Keratinocyte (primary cell): ENCODE data around the gene CCNI.

ENCODE experiments used
- EZH2 ChIP-seq: IDR thresholded peaks from one replicate; pipeline ENCODE4 v1.6.1; 2012; ENCODE audit warnings: inconsistent platforms, mild to moderate bottlenecking, low read length, moderate library complexity
- TF ChIP-seq, protein P1 (sequence below), 3 experiments: IDR thresholded peaks in 1 of 3; conservative IDR thresholded peaks in 1 of 3; optimal IDR thresholded peaks in 1 of 3; 2 replicates in 2 of 3; 3 replicates in 1 of 3; pipeline versions ENCODE3 to v1.5.1; 2011; ENCODE audit warnings: low read length in 3 of 3, mild to moderate bottlenecking in 3 of 3, moderate library complexity in 2 of 3, control low read depth in 1 of 3, inconsistent platforms in 1 of 3; ENCODE audit not compliant: insufficient read depth in 2 of 3; ENCODE audit errors: extremely low read depth in 1 of 3

DNA sequence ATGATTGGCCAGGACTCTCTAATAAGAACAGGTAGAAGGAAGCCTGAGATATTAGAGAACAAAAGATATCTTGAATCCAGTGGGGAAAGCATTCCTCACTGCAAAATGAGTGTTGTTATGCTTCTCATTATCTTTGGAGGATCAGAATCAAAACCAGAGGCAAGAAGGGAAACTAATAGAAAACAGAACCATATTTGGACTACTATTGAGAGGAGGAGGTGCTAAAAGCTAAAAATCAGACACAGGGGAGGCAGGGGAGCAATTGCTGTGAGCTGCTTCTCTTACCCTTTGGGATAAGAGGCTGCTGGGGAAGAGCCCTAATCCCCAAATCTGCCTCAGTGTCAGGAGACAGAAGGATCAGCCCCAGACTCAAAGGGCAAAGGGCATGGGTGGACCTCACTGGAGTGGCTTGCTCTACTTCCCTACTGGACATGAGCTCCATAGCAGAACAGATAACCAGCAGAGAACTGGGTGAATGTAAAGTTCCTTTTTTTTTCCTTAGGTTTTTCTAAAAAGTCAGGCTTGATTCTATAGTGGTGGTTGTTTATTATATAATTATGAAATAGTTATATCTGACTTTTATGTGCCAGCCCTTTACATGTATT is 66.2 kb downstream of the CCNI start:
- TF ChIP-seq, protein P1, sequence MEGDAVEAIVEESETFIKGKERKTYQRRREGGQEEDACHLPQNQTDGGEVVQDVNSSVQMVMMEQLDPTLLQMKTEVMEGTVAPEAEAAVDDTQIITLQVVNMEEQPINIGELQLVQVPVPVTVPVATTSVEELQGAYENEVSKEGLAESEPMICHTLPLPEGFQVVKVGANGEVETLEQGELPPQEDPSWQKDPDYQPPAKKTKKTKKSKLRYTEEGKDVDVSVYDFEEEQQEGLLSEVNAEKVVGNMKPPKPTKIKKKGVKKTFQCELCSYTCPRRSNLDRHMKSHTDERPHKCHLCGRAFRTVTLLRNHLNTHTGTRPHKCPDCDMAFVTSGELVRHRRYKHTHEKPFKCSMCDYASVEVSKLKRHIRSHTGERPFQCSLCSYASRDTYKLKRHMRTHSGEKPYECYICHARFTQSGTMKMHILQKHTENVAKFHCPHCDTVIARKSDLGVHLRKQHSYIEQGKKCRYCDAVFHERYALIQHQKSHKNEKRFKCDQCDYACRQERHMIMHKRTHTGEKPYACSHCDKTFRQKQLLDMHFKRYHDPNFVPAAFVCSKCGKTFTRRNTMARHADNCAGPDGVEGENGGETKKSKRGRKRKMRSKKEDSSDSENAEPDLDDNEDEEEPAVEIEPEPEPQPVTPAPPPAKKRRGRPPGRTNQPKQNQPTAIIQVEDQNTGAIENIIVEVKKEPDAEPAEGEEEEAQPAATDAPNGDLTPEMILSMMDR (optimal IDR thresholded peaks at IDR 0.05 in 1 of 3, IDR thresholded peaks at IDR 0.05 in 1 of 3, conservative IDR thresholded peaks at IDR 0.05 in 1 of 3; ENCODE audit: extremely low read depth in 1 of 3, insufficient read depth in 2 of 3, low read length in 3 of 3): no peak
- TF ChIP-seq EZH2: no peak
